ENCODE results near the gene NTM. TPM values are rescaled to one million over a fixed set of nuclear protein-coding genes. Genes with fewer than 3 reads are reported as not detected.

NTM gene
- polyA plus RNA-seq, 1 donor from 2014 or later: 39.4 TPM

DNA sequence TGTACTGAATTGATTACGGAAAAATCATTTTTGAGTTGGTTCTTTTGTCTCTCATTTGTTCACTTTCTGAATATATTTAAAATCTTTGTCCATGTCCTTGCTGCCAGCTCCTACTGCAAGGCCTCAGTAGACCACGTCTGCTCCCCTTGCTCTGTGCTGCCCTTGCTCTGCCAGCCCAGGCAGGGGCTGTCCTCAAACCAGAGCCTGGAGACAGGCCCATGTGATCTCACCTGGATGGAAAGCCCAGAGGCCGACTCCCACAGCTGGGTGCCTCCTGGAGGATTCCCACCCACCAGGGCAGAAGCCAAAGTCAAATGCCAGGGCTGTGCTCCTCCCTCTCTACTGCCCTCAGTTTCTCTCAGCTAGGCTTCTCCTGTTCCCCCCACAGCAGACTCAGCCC lies 141.8 kb downstream of the NTM start:
- Histone ChIP-seq H3K36me3 (ENCODE audit: insufficient read depth, low read length) (no peaks in the 10 kb centered on the region), H3K9ac (ENCODE audit: low read length) (no peak overlapping the region), H3K4me2 (ENCODE audit: low read length) (no peak overlapping the region), H3F3A (ENCODE audit: insufficient read depth, low read length, poor library complexity, severe bottlenecking) (no peaks in the 10 kb centered on the region), H3K9me3 (ENCODE audit: low read length) (no peaks in the 10 kb centered on the region), H4K20me1 (ENCODE audit: insufficient read depth) (no peaks in the 10 kb centered on the region), H3K4me3 (ENCODE audit: low read length) (no peak overlapping the region), H3K27ac (ENCODE audit: low read length) (no peak overlapping the region), H3K27me3 (ENCODE audit: insufficient read depth, low read depth, low read length) (no peaks in the 10 kb centered on the region), H2AFZ (ENCODE audit: low read depth, low read length) (no peak overlapping the region), H3K9me2 (ENCODE audit: insufficient read depth, low read length) (no peaks in the 10 kb centered on the region), H3K79me2 (replicated peaks; ENCODE audit: insufficient read depth, low read length) (no peaks in the 10 kb centered on the region)
- no peak for TF ChIP-seq POLR2AphosphoS5 (IDR thresholded peaks at IDR 0.05)
- TF ChIP-seq CTCF (IDR thresholded peaks at IDR 0.05; ENCODE audit: poor library complexity, severe bottlenecking): no peak
- no peak for TF ChIP-seq MXI1 (conservative IDR thresholded peaks at IDR 0.05; ENCODE audit: poor library complexity, severe bottlenecking)
- TF ChIP-seq EP300 (conservative IDR thresholded peaks at IDR 0.05; ENCODE audit: poor library complexity, severe bottlenecking): no peak
- no peak for TF ChIP-seq SMC3 (conservative IDR thresholded peaks at IDR 0.05; ENCODE audit: poor library complexity)
- TF ChIP-seq TAF1 (IDR thresholded peaks at IDR 0.05; ENCODE audit: low read depth): no peak
- TF ChIP-seq EZH2 (IDR thresholded peaks at IDR 0.05; ENCODE audit: borderline replicate concordance, insufficient read depth, low read length, poor library complexity, severe bottlenecking): no peak
- TF ChIP-seq REST (IDR thresholded peaks at IDR 0.05; ENCODE audit: borderline replicate concordance): no peak
- no peak for TF ChIP-seq RAD21 (conservative IDR thresholded peaks at IDR 0.05)

- Histone ChIP-seq H3K79me2 (replicated peaks; ENCODE audit: insufficient read depth, low read length) (no peaks in the 10 kb centered on the region), H4K20me1 (ENCODE audit: insufficient read depth) (no peaks in the 10 kb centered on the region), H3F3A (ENCODE audit: insufficient read depth, low read length, poor library complexity, severe bottlenecking) (no peaks in the 10 kb centered on the region), H3K9ac (ENCODE audit: low read length) (no peak overlapping the region), H3K27ac (ENCODE audit: low read length) (no peak overlapping the region), H3K4me2 (ENCODE audit: low read length) (no peak overlapping the region), H3K4me3 (ENCODE audit: low read length) (no peak overlapping the region), H3K9me2 (ENCODE audit: insufficient read depth, low read length) (no peaks in the 10 kb centered on the region), H3K27me3 (ENCODE audit: insufficient read depth, low read depth, low read length) (no peaks in the 10 kb centered on the region), H2AFZ (ENCODE audit: low read depth, low read length) (no peak overlapping the region), H3K36me3 (ENCODE audit: insufficient read depth, low read length) (no peaks in the 10 kb centered on the region), H3K9me3 (ENCODE audit: low read length) (no peaks in the 10 kb centered on the region)
- TF ChIP-seq CTCF (IDR thresholded peaks at IDR 0.05; ENCODE audit: poor library complexity, severe bottlenecking): no peak
- TF ChIP-seq TAF1 (IDR thresholded peaks at IDR 0.05; ENCODE audit: low read depth): no peak
Observed at GRCh38 chr11:131514062-131514461, 143.6 kb downstream of the NTM start.

All from neural cell (in vitro differentiated cells).